ENCODE measurements around the gene AKAP6. TPM values are rescaled to one million over a fixed set of nuclear protein-coding genes. Genes with fewer than 3 reads are reported as not detected.

The AKAP6 gene
- total RNA-seq, 1 experiment from 2014 or later, result 2.3 TPM

DNA sequence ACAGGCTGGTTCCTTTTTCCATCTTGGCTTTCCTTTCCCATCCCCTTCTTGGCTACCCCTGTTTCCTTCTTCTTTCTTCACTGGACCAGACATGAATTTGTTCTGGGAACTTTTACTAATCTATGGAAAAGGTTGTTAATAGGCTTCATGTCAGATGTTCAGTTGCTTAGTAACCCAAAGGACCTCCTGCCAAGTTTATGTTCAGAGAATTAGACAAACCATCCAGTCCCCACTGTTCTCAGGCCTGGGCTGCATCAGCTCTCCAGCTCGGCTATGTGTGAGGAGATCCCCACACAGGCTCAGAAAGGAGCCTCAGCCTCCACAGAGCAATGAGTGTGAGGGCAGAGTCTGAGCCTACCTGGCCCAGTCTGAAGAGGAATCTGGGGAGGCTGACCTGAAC lies 78.0 kb downstream of the AKAP6 start:
- no peak overlapping the region for H3K27ac Mint-ChIP-seq (ENCODE audit: low read depth, unreplicated experiment)
- POLR2A ChIA-PET, result no interaction called here

DNA sequence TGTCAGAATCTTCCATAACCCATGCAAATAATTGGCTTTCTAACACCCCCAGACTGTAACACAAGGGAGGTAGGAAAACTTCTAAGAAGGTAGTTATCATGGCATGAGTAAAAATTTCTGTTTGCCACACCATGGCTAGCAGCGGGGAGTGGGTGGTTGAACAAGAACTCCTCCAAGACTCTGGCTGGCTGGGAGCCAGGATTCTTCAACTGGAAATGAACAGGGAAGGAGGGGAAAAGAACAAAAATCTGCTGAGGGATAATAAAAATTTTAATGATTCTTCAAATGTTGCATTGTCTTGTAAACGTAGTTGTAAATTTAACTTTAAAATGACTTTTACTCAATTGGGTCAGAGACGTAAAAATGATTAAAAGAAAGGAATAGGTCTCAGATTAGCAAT lies 78.9 kb downstream of the AKAP6 start:
- DNase-seq (ENCODE audit: unreplicated experiment), result peak; percentile 38
- BruUV-seq (replicated peaks), result no TSS peak
- peaks cover 6% of the 10 kb centered on the region for H3K4me1 Mint-ChIP-seq (ENCODE audit: insufficient read depth, unreplicated experiment)
- TF ChIP-seq, protein P1, sequence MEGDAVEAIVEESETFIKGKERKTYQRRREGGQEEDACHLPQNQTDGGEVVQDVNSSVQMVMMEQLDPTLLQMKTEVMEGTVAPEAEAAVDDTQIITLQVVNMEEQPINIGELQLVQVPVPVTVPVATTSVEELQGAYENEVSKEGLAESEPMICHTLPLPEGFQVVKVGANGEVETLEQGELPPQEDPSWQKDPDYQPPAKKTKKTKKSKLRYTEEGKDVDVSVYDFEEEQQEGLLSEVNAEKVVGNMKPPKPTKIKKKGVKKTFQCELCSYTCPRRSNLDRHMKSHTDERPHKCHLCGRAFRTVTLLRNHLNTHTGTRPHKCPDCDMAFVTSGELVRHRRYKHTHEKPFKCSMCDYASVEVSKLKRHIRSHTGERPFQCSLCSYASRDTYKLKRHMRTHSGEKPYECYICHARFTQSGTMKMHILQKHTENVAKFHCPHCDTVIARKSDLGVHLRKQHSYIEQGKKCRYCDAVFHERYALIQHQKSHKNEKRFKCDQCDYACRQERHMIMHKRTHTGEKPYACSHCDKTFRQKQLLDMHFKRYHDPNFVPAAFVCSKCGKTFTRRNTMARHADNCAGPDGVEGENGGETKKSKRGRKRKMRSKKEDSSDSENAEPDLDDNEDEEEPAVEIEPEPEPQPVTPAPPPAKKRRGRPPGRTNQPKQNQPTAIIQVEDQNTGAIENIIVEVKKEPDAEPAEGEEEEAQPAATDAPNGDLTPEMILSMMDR (IDR thresholded peaks at IDR 0.05; ENCODE audit: unreplicated experiment), result no peak
- CTCF ChIA-PET, result no interaction called here
- H3K27ac Mint-ChIP-seq (ENCODE audit: low read depth, unreplicated experiment), result no peak overlapping the region
- H3K27me3 Mint-ChIP-seq (ENCODE audit: insufficient read depth, unreplicated experiment), result no peaks in the 10 kb centered on the region
- intact Hi-C loops (cut with micrococcal nuclease), result no loop called here
- H3K4me3 Mint-ChIP-seq (ENCODE audit: unreplicated experiment), result no peak overlapping the region
- POLR2A ChIA-PET, result no interaction called here
- no peaks in the 10 kb centered on the region for H3K36me3 Mint-ChIP-seq (ENCODE audit: insufficient read depth, unreplicated experiment)
- H3K9me3 Mint-ChIP-seq (ENCODE audit: unreplicated experiment), result no peaks in the 10 kb centered on the region

More for the DNA sequence above, 78.0 kb downstream of the AKAP6 start:
- CTCF ChIA-PET, result interaction anchor here (1.0 kb wide), 1 partner anchor 107 kb away, joined by 4 read pairs; no protein-coding TSS in a partner anchor
- H3K36me3 Mint-ChIP-seq (ENCODE audit: insufficient read depth, unreplicated experiment), result no peaks in the 10 kb centered on the region
- peaks cover 6% of the 10 kb centered on the region for H3K4me1 Mint-ChIP-seq (ENCODE audit: insufficient read depth, unreplicated experiment)
- DNase-seq (ENCODE audit: unreplicated experiment), result no peak
- BruUV-seq (replicated peaks), result no TSS peak
- no peak overlapping the region for H3K4me3 Mint-ChIP-seq (ENCODE audit: unreplicated experiment)
- no peaks in the 10 kb centered on the region for H3K9me3 Mint-ChIP-seq (ENCODE audit: unreplicated experiment)
- intact Hi-C loops (cut with micrococcal nuclease), result no loop called here
- TF ChIP-seq, protein P1 (IDR thresholded peaks at IDR 0.05; ENCODE audit: unreplicated experiment), result no peak
- no peaks in the 10 kb centered on the region for H3K27me3 Mint-ChIP-seq (ENCODE audit: insufficient read depth, unreplicated experiment)

DNA sequence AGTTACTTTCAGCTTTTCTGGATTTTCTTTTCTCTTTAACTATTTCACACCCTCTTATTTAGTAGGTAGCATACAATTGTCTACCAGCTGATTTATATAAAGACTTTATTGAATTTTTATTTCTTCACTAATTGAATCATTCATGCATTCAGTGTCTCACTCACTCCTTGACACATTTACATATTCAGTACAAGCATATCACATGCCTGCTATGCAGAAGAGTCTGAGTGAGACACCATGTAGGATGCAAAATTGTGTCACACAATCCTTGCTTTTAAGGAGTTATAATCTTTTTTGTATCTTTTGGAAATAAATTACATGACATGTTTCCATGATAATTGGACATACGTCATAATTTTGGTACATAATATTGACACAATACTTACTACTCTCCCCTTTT lies 83.0 kb downstream of the AKAP6 start:
- intact Hi-C loops (cut with micrococcal nuclease), result no loop called here
- Mint-ChIP-seq H3K27ac (ENCODE audit: low read depth, unreplicated experiment) (no peak overlapping the region), H3K4me3 (ENCODE audit: unreplicated experiment) (no peak overlapping the region), H3K36me3 (ENCODE audit: insufficient read depth, unreplicated experiment) (no peaks in the 10 kb centered on the region), H3K27me3 (ENCODE audit: insufficient read depth, unreplicated experiment) (no peaks in the 10 kb centered on the region), H3K9me3 (ENCODE audit: unreplicated experiment) (no peaks in the 10 kb centered on the region), H3K4me1 (ENCODE audit: insufficient read depth, unreplicated experiment) (no peaks in the 10 kb centered on the region)
- POLR2A ChIA-PET, result no interaction called here
- BruUV-seq (replicated peaks), result no TSS peak
- TF ChIP-seq, protein P1 (IDR thresholded peaks at IDR 0.05; ENCODE audit: unreplicated experiment), result no peak
- CTCF ChIA-PET, result no interaction called here
- no peak for DNase-seq (ENCODE audit: unreplicated experiment)

DNA sequence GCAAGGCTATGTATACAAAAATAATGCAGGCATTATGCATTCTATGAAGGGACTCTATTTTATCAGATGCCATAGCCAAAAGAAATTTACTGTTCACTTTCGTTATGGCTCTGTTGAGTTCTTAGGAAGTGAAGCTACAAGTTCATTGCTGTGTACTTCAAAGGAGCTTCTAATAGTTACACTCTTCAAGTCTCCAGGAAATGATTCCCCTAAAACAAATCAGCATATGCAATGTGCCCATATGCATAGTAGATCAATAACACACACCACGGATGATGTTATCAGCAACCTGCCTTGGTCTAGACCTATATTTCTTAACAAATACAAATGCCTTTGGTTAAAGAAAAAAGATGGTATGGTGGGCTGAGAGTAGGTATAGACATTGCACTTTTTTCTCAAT lies 83.4 kb downstream of the AKAP6 start:
- Mint-ChIP-seq H3K27me3 (ENCODE audit: insufficient read depth, unreplicated experiment) (no peaks in the 10 kb centered on the region), H3K27ac (ENCODE audit: low read depth, unreplicated experiment) (no peak overlapping the region), H3K9me3 (ENCODE audit: unreplicated experiment) (no peaks in the 10 kb centered on the region), H3K4me3 (ENCODE audit: unreplicated experiment) (no peak overlapping the region), H3K4me1 (ENCODE audit: insufficient read depth, unreplicated experiment) (no peaks in the 10 kb centered on the region), H3K36me3 (ENCODE audit: insufficient read depth, unreplicated experiment) (no peaks in the 10 kb centered on the region)
- DNase-seq (ENCODE audit: unreplicated experiment), result no peak
- ChIA-PET POLR2A (no interaction called here), CTCF (no interaction called here)
- intact Hi-C loops (cut with micrococcal nuclease), result no loop called here
- TF ChIP-seq, protein P1 (IDR thresholded peaks at IDR 0.05; ENCODE audit: unreplicated experiment), result no peak
- no TSS peak for BruUV-seq (replicated peaks)
